VCaP (cell line): Measurements from ENCODE around the gene AHR.

Source experiments
- H3K27ac ChIP-seq: fragments of 450-650 bp; 2 replicates; pipeline ENCODE4 v1.5.1; 2017
- TF ChIP-seq, protein P1 (sequence below): fragments of 450-650 bp; conservative IDR thresholded peaks from 2 replicates; pipeline ENCODE4 v1.5.1; 2017; ENCODE audit warnings: mild to moderate bottlenecking, moderate library complexity

Gene AHR

DNA sequence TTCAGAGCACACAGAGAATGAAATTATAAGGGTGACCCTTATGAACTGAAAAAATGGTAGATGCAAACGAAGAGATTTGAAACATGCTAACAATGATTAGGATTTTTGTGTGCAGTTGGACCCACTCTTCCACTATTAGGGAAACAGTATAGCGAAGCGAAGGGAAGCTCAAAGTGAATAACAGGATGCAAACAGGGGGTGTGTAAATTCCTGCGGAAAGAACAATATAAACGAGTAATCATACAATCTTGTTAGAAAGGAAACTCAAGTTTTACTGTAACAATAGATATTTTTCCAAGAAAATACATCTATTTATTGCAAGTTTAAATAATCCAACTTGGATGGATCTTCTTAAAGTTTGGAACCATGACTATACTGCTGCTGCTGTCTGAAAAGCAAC is 14.7 kb downstream of the AHR start:
- TF ChIP-seq, protein P1, sequence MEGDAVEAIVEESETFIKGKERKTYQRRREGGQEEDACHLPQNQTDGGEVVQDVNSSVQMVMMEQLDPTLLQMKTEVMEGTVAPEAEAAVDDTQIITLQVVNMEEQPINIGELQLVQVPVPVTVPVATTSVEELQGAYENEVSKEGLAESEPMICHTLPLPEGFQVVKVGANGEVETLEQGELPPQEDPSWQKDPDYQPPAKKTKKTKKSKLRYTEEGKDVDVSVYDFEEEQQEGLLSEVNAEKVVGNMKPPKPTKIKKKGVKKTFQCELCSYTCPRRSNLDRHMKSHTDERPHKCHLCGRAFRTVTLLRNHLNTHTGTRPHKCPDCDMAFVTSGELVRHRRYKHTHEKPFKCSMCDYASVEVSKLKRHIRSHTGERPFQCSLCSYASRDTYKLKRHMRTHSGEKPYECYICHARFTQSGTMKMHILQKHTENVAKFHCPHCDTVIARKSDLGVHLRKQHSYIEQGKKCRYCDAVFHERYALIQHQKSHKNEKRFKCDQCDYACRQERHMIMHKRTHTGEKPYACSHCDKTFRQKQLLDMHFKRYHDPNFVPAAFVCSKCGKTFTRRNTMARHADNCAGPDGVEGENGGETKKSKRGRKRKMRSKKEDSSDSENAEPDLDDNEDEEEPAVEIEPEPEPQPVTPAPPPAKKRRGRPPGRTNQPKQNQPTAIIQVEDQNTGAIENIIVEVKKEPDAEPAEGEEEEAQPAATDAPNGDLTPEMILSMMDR, result no peak
- no peak overlapping the region for H3K27ac ChIP-seq

DNA sequence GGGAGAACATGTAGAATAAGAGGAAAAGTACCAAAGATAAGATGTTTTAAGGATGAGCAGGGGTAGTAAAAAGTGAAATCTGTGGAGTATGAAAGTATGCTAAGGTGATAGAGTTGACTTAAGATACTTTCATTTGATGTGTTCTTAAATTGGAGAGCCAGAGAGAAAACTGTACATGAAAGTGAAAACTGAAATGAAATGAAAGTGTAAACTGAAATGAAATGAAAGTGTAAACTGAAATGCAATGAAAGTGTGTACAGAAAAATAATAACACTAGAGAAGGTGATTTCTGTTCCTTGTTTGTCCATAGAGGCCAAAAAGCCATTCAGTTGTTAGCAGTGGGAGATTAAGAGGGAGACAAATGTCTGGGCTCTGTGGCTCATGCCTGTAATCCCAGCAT is 17.5 kb downstream of the AHR start:
- no peak overlapping the region for H3K27ac ChIP-seq
- TF ChIP-seq, protein P1, result no peak

DNA sequence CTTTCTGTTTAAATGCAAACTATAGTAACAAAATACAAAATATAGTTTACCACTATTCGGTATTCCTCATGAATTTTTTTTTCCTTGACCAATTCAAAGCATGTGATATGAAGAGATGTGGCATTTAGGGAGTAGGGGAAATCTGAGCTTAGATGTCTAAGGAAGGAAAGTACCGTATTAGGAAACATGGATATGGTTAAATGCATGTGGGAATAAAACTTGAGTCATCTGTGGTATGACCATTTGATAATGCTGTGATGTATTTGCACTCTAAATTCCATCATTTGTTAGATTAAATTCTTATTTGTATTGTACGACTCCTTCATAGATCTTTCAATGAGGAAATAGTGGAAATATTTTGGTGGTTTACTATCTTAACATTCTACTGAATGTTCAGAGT is 19.7 kb downstream of the AHR start:
- H3K27ac ChIP-seq, result no peak overlapping the region
- TF ChIP-seq, protein P1, result no peak

DNA sequence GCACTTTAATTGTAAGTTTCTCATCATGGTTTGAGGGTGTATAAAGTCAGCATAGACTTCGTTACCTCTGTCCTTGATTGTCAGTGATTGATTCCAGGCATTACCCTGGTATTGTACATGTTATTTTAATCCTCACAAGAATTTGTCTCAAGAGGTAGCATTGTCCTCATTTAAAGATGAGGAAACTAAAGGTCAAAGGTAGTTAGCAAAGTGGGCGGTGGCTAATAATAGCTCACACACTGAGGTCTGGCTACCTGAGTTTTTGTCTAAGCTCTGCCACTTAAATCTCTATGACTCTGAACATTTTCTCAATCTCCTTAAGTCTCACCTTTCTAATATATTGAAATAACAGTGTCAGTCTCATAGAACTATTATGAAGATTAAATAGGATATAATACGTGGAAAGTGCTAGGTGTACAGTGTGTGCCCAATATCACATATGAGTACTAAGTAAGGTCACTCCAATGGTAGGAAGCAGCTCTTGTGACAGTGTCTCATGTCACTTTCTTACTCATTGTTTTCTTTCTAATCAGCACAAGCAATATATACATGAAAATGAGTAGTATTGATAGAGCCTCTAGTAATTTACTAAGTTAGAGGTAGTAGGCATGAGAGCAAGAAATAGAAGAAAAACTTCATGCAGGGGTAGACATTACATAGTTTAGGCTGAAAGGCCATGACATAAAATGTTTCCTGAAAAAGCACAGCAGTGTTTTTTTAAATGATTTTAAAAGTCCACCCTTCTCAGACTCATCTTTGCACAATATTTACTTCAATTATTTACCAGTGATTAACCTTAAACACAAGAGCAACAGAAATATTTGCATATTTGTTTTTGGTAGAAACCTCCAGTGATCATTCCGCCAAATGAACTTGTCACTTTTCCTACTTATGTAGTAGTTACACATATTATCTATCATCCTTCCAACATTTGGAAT is 21.0 kb downstream of the AHR start:
- TF ChIP-seq, protein P1, result no peak
- no peak overlapping the region for H3K27ac ChIP-seq

DNA sequence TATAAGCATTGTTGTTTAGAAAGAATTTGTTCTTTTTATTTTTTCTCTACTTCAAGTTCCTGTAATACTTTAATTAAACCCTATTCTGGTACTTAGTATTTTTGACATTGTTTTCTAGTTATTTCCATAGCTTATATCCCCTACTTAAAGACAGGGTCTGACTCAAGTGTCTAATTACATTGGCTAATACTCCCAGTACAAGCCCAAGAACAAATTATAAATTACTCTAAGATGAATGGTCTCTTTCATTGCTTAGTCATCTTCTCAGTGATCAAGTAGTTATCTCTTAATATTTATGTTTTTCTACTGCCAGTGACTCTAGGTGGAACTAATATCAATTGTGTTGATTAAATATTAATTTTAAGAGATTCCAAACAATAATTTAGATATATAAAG is 21.6 kb downstream of the AHR start:
- no peak overlapping the region for H3K27ac ChIP-seq
- TF ChIP-seq, protein P1, result no peak

DNA sequence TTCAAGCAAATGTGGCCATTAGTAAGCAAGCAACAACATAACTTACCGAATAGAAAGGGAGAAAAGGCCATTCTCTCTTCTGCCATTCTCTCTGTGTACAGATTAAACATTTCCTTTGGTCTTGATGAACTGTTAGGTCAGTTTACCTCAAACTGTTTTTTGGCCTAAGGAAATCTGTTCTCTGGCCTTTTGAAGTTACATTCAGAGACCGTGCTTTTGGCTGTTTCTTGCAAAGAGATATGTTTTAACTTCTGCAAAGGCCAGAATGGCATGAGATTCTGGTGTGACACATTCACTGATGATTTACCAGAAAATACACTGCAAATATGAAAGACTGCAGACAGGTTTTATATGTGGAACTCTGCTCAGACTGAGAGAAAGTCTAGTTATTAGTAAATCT is 22.2 kb downstream of the AHR start:
- no peak overlapping the region for H3K27ac ChIP-seq
- TF ChIP-seq, protein P1, result no peak

DNA sequence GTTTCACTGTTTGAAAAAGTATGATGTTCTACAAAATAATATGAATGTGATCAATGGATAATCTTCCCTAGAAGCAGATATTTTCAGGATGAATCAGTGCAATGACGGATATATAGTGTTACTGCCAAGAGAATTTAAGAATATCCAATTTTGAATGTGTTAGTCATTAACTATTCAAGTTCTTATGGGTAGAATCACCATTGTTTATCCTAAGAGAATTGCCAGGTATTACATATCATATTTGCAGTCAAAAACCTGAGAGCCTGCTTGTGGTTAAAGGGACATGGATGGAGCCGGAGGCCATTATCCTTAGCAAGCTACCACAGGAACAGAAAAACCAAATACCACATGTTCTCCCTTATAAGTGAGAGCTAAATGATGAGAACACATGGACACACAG is 26.9 kb downstream of the AHR start:
- TF ChIP-seq, protein P1, result no peak
- no peak overlapping the region for H3K27ac ChIP-seq
